Measurements from ENCODE around the gene UPK3BL2. TPM values are rescaled to one million over a fixed set of nuclear protein-coding genes. Genes with fewer than 3 reads are reported as not detected.

UPK3BL2 gene
- total RNA-seq, 2 experiments from 2014 or later: 10.2 to 22.2 TPM

Other genes starting within 250 kb of the UPK3BL2 start
- not detected in 2 replicates for gene SPDYE6, start 187.3 kb downstream of the UPK3BL2 start, total RNA-seq (2014; rRNA removed; shearing (Covaris generic))
- not detected in 2 replicates for gene SPDYE6, start 187.3 kb downstream of the UPK3BL2 start, total RNA-seq (2022)
- 47.1 and 60.7 TPM in 2 replicates for gene PRKRIP1, start 147.3 kb downstream of the UPK3BL2 start, total RNA-seq (2014; rRNA removed; shearing (Covaris generic))
- 42.5 and 48.2 TPM in 2 replicates for gene PRKRIP1, start 147.3 kb downstream of the UPK3BL2 start, total RNA-seq (2022)
- gene ORAI2, start 110.1 kb downstream of the UPK3BL2 start, total RNA-seq (2014; rRNA removed; shearing (Covaris generic)): 130 and 149 TPM in 2 replicates
- gene ORAI2, start 110.1 kb downstream of the UPK3BL2 start, total RNA-seq (2022): 230 and 263 TPM in 2 replicates
- 17.5 and 23.6 TPM in 2 replicates for gene ALKBH4, start 78.8 kb downstream of the UPK3BL2 start, total RNA-seq (2014; rRNA removed; shearing (Covaris generic))
- gene ALKBH4, start 78.8 kb downstream of the UPK3BL2 start, total RNA-seq (2022): 12.1 and 13.3 TPM in 2 replicates
- gene LRWD1, start 78.7 kb downstream of the UPK3BL2 start, total RNA-seq (2014; rRNA removed; shearing (Covaris generic)): 63.1 and 68.2 TPM in 2 replicates
- gene LRWD1, start 78.7 kb downstream of the UPK3BL2 start, total RNA-seq (2022): 37.7 and 39.1 TPM in 2 replicates
- 58.1 and 62.4 TPM in 2 replicates for gene POLR2J, start 64.8 kb downstream of the UPK3BL2 start, total RNA-seq (2014; rRNA removed; shearing (Covaris generic))
- gene POLR2J, start 64.8 kb downstream of the UPK3BL2 start, total RNA-seq (2022): 62.9 and 68.6 TPM in 2 replicates
- 7.2 and 8.2 TPM in 2 replicates for gene RASA4B, start 25.9 kb downstream of the UPK3BL2 start, total RNA-seq (2014; rRNA removed; shearing (Covaris generic))
- gene RASA4B, start 25.9 kb downstream of the UPK3BL2 start, total RNA-seq (2022): 12.8 and 18.1 TPM in 2 replicates
- not detected in 2 replicates for gene SPDYE2, start 7.5 kb upstream of the UPK3BL2 start, total RNA-seq (2014; rRNA removed; shearing (Covaris generic))
- gene SPDYE2, start 7.5 kb upstream of the UPK3BL2 start, total RNA-seq (2022): not detected in 2 replicates
- 12.4 and 30.4 TPM in 2 replicates for gene POLR2J3, start 28.9 kb upstream of the UPK3BL2 start, total RNA-seq (2014; rRNA removed; shearing (Covaris generic))
- 62.8 and 63.7 TPM in 2 replicates for gene POLR2J3, start 28.9 kb upstream of the UPK3BL2 start, total RNA-seq (2022)
- gene RASA4, start 73.1 kb upstream of the UPK3BL2 start, total RNA-seq (2014; rRNA removed; shearing (Covaris generic)): 20.3 and 25.9 TPM in 2 replicates
- gene RASA4, start 73.1 kb upstream of the UPK3BL2 start, total RNA-seq (2022): 52.4 and 64.6 TPM in 2 replicates
- 13.3 and 22.6 TPM in 2 replicates for gene UPK3BL1, start 99.1 kb upstream of the UPK3BL2 start, total RNA-seq (2014; rRNA removed; shearing (Covaris generic))
- gene UPK3BL1, start 99.1 kb upstream of the UPK3BL2 start, total RNA-seq (2022): 22.5 and 26.6 TPM in 2 replicates
- gene SPDYE2B, start 106.6 kb upstream of the UPK3BL2 start, total RNA-seq (2014; rRNA removed; shearing (Covaris generic)): not detected in 2 replicates
- not detected in 2 replicates for gene SPDYE2B, start 106.6 kb upstream of the UPK3BL2 start, total RNA-seq (2022)
- 2.5 and 5.4 TPM in 2 replicates for gene POLR2J2, start 128.0 kb upstream of the UPK3BL2 start, total RNA-seq (2014; rRNA removed; shearing (Covaris generic))
- gene POLR2J2, start 128.0 kb upstream of the UPK3BL2 start, total RNA-seq (2022): 11.8 and 16.2 TPM in 2 replicates
- 7.4 and 10.3 TPM in 2 replicates for gene FAM185A, start 205.3 kb upstream of the UPK3BL2 start, total RNA-seq (2014; rRNA removed; shearing (Covaris generic))
- 10.4 and 10.6 TPM in 2 replicates for gene FAM185A, start 205.3 kb upstream of the UPK3BL2 start, total RNA-seq (2022)

All from OCI-LY7 (cell line).